HG02610 (cell line): ENCODE results near the gene SLC25A22.

ENCODE experiments used
- ATAC-seq: cut with Tn5 transposase; IDR thresholded peaks from one replicate; pipeline ENCODE4 v1.9.1; 2021; ENCODE audit warnings: mild to moderate bottlenecking, moderate library complexity; ENCODE audit not compliant: unreplicated experiment

SLC25A22 gene

GRCh38 chr11:791658-792534, 6.2 kb downstream of the SLC25A22 start:
- no peak for ATAC-seq

DNA sequence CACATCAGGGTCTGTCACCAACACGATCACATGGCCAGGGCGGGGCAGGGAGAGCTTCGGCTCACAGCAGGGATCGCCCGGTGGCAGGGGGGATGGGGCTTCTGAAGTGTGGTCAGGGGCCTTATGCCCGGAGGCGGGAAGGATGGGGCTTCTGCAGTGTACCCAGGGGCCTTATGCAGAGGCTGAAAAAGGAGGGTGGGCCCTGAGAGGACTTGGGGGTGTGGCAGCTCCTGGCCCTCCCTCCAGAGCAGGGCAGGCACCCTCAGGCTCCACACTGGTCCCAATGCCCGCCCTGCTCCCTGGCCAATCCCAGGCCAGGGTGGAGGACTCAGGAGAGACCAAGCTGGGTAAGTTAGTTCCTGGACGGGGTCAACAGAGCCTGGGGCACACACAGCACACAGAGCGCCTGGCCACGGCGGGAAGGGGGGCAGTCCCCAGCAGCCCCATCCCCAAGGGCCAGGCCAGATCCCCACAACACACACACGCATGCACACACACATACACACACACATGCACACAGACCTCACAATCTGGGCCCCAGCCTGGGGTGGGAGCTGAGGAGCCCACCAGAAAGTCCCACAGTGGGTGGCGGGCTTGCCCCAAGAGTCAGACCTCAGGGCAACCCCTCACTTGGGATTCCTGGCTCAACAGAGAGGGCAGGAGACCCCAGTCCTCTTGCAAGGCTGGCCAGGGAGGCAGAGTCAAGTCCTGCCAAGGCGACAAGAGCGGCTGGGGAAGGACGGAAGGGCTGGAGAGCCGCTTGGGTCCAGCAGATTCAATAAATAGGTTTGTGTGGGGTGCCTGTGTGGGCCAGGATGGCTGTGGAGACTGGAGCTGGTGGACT, 7.1 kb downstream of the SLC25A22 start:
- ATAC-seq, result no peak

DNA sequence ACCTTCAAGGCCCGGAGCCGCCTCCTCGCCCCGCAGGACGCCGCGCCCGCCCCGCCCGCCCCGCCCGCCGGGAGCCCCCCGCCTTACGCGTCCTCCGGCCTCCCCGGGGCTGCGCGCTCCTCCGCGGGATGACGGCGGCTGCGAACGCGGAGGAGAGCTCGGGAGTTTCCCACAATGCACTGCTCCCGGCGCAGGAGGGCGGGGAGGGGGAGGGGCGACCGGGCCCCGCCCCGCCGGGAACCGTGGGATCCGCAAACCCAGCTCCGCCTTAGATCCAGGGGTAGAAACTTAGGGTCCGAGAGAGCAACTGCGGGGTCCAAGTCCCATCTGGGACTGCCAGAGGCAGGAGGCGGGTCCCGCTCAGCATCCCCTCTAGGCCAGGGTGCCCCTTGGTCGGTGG, 8.1 kb downstream of the SLC25A22 start, which contains the start of gene CEND1:
TSS of gene CEND1 (minus strand) at position 148 of the 400 bp plus-strand sequence. CDS start 1,514 bp downstream, outside the sequence.
- no peak for ATAC-seq

GRCh38 chr11:788953-789940, 8.8 kb downstream of the SLC25A22 start:
- ATAC-seq, result no peak

GRCh38 chr11:788009-788640, 10.0 kb downstream of the SLC25A22 start:
- no peak for ATAC-seq

DNA sequence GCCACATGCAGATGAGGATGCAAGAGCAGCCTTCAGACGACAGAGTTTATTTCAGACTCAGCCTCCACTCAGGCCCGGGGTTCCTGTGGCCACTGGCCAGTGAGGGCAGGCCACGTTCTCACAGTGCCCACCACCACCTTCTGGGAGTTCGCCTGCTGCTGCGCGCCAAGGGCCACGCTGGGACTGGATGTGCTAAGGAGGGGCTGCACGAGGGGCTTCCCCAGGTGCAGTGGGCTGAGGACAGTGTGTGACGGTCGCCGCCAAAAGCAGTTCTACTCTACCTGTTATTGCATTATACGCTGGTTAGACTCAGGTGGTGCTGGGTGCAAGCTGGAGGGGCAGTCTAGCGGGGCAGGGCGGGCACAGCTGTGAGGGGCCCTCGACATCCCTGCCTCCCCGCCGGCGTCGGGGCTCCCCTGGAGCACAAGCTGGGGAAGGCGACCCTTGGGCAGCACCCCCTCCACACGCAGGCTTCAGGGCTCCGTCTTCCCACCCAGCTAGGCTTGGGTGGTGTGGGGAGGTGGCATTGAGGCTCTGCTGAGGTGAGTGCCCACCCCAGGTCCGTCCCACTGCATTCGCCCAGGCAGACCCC, 10.9 kb downstream of the SLC25A22 start:
- no peak for ATAC-seq

GRCh38 chr11:786235-787083, 11.6 kb downstream of the SLC25A22 start:
- no peak for ATAC-seq

DNA sequence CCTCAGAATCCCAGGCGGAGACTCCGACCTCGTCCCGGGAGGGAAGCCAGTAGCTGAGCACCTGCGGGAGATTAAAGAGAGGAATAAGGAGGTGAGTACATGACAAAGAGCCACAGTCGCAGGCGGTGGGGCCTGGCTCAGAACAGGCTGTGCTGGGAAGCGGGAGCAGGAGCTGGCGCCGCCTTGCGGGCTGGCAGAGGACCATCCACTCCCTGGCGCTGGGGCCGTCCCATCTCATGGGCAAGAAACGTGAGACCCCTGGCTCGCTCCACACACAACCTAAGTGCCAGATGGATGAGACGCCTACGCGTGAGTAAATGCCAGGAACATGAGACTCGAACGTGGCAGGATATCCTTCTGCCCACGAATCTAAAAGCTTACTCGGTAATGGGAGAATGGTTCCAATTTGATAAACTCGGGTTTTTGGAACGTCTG, 14.5 kb downstream of the SLC25A22 start:
- no peak for ATAC-seq

- no peak for ATAC-seq
Measured at GRCh38 chr11:782264-783174, 15.6 kb downstream of the SLC25A22 start.

DNA sequence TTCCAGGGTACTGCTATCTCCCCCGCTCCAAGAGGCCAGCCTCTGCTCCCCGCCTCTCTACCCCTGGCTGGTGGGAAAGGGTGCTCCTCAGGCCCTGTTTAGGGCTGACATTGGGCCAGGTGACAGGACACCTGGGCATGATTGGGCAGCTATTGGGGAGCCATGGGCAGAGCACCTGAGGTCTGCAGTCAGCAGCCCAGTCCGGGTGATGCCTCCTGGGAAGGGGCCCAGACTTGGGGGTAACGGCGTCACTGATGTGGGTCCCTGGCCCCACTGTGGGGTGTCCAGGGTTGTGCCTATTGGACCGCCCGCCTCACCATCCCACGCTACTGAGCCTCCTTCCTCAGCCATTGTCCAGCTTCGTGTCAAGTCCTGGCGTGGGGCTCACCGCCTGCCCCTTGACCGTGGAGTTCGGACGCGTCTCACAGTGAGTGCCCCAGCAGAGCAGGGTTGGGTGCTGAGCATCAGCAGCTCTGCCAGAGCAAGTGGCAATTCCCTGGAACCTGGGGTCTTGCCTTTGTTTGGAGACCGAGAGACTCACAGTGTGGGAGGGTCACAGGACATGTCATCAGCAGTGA, 18.0 kb downstream of the SLC25A22 start:
- ATAC-seq, result no peak

DNA sequence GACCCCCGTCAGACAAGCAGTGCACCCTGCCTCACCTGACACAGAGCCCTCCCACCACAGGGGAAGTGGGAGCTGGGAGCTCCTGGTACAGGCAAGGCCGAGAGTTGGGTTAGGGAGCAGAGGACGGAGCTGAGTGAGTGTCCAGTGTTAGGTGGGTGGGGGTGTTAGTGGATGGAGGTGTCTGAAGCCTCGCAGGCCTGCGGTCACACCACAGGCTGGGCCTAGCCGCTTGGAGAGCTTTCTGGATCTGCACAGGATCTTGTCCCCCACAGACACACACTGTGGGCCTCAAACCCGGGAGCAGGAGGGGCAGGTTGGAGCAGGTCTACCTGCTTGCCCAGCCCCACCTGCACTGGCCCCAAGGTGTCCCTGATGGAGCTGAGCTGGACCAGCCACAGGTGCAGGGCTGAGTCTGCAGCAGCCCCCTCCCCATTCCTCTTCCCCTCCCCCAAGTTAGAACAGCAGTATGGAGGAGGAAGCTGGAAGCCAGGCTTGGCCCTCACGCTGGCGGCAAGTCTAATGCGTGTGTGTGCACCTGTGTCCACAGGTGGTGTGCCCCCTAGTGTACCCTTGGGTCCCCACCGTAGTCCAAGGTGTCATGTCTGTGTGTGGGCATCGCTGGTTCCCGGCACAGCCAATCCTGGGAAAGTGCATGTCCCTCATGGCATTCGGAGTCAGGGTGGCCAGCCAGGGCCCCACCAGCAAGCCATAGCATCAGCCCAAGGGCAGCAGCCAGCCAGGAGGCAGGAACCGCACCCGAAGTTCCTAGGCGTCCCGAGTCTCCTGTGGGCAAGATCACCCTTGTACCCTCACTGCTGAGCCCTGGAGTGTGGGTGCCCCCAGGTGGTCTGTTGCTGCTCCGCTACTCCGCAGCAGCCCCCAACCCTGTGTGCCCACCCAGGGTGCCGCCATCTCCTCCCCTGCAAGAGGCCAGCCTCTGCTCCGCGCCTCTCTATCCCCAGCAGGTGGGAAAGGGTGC, 18.8 kb downstream of the SLC25A22 start:
- no peak for ATAC-seq

DNA sequence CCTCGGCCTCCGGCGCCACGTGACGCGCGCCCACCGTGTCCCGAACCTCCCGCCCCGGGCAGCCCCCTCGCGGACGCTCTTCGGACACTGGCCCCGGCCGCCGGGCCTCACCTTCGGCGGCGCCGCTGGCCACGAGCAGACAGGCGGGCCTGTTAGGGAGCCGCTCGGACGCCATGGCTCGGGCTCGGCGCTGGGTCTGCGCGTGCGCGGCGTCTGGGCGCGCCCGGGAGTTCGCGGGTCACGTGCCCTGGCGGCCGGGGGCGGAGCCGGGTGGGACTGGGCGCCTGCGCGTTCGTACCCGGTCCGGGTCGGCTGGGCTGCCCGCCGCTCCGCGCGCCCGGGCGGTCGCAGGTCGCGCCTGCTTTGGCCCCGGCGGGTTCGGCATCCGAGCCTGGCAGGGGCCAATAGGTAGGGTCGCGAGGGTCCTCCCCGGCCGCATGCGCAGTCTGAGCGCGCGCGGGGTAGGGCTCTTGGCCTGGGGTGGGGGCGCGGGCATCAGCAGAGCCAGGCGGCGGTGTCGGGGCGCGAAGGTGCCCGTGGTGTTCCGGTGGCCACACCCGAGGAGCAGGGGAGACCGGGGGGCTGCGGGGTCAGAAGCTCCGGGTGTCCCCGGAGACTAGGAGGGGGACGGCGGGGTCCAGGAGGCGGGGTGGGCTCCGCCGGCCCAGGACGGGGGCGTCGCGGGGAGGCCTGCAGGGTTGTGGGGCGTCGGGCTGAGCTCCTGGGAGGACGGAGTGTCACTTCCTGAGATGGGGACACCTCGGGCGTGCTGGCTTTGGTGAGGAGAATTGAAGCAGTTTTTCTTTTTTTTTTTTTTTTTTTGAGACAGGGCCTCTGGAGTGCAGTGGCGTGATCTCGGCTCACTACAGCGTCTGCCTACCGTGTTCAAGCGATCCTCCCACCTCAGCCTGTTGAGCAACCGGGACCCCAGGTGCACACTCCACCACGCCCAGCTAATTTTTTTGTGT, 20.5 kb downstream of the SLC25A22 start, which contains the start of gene GATD1:
TSS of gene GATD1 (minus strand) at position 200 of the 968 bp plus-strand sequence. CDS start at position 175, 25 bp downstream.
- ATAC-seq, result peak; percentile 67

GRCh38 chr11:776561-777287, 21.4 kb downstream of the SLC25A22 start:
- ATAC-seq, result peak; percentile 18

GRCh38 chr11:776263-776560, 21.9 kb downstream of the SLC25A22 start:
- ATAC-seq, result no peak
